Neural cell (in vitro differentiated cells): ENCODE data around the gene JMJD8. TPM values are rescaled to one million over a fixed set of nuclear protein-coding genes. Genes with fewer than 3 reads are reported as not detected.

Experiments
- H2AFZ ChIP-seq: fragments of 200-600, 300-800 bp; sonication (generic), shearing (Covaris generic); 2 replicates; pipeline ENCODE4 v1.6.0; 2014; ENCODE audit warnings: low read depth, mild to moderate bottlenecking, antibody characterized with exemption, low read length, moderate library complexity
- H3F3A ChIP-seq: fragments of 200-600 bp; shearing (Covaris generic); 2 replicates; pipeline ENCODE4 v1.6.1; 2016; ENCODE audit warnings: mild to moderate bottlenecking, moderate library complexity, mixed read lengths, antibody characterized with exemption, low read length; ENCODE audit not compliant: insufficient read depth, poor library complexity, severe bottlenecking
- H3K27ac ChIP-seq: fragments of 200-600, 300-800 bp; sonication (generic), shearing (Covaris generic); 2 replicates; pipeline ENCODE4 v1.5.1; 2014; ENCODE audit warnings: mild to moderate bottlenecking, low read length, moderate library complexity
- H3K27me3 ChIP-seq: fragments of 300-800, 200-600 bp; sonication (generic), shearing (Covaris generic); 2 replicates; pipeline ENCODE4 v1.6.0; 2014; ENCODE audit warnings: mild to moderate bottlenecking, low read depth, low read length, moderate library complexity; ENCODE audit not compliant: insufficient read depth
- H3K36me3 ChIP-seq: fragments of 300-800, 200-600 bp; sonication (generic), shearing (Covaris generic); 2 replicates; pipeline ENCODE4 v1.5.1; 2014; ENCODE audit warnings: mild to moderate bottlenecking, antibody characterized with exemption, low read length, moderate library complexity; ENCODE audit not compliant: insufficient read depth
- H3K4me2 ChIP-seq: fragments of 300-800, 200-600 bp; sonication (generic), shearing (Covaris generic); 2 replicates; pipeline ENCODE4 v1.6.0; 2014; ENCODE audit warnings: mild to moderate bottlenecking, low read length
- H3K4me3 ChIP-seq: fragments of 300-800, 200-600 bp; sonication (generic), shearing (Covaris generic); 2 replicates; pipeline ENCODE4 v1.5.1; 2014; ENCODE audit warnings: mild to moderate bottlenecking, low read length, moderate library complexity
- H3K79me2 ChIP-seq: fragments of 200-600 bp; shearing (Covaris generic); replicated peaks from 2 replicates; pipeline ENCODE4 v1.6.0; 2014; ENCODE audit warnings: mild to moderate bottlenecking, low read length, moderate library complexity; ENCODE audit not compliant: insufficient read depth
- H3K9ac ChIP-seq: fragments of 300-800, 200-600 bp; sonication (generic), shearing (Covaris generic); 2 replicates; pipeline ENCODE4 v1.6.1; 2016; ENCODE audit warnings: mild to moderate bottlenecking, low read length, mixed read lengths
- H3K9me2 ChIP-seq: fragments of 200-600 bp; shearing (Covaris generic); 2 replicates; pipeline ENCODE4 v1.6.1; 2016; ENCODE audit warnings: mild to moderate bottlenecking, low read length, mixed read lengths; ENCODE audit not compliant: insufficient read depth
- H3K9me3 ChIP-seq: fragments of 200-600, 300-800 bp; sonication (generic), shearing (Covaris generic); 2 replicates; pipeline ENCODE4 v1.6.1; 2016; ENCODE audit warnings: mild to moderate bottlenecking, mixed run types, low read length, moderate library complexity, mixed read lengths
- H4K20me1 ChIP-seq: fragments of 200-600 bp; shearing (Covaris generic); 2 replicates; pipeline ENCODE4 v1.6.1; 2016; ENCODE audit warnings: mild to moderate bottlenecking, mixed run types; ENCODE audit not compliant: insufficient read depth
- EP300 ChIP-seq: fragments of 450-650 bp; conservative IDR thresholded peaks from 2 replicates; pipeline ENCODE4 v1.6.1; 2014; ENCODE audit warnings: antibody characterized with exemption, mild to moderate bottlenecking, moderate library complexity; ENCODE audit not compliant: poor library complexity, severe bottlenecking
- EZH2 ChIP-seq: fragments of 200-600, 300-800 bp; shearing (Covaris generic), sonication (generic); IDR thresholded peaks from 2 replicates; pipeline ENCODE4 v1.6.1; 2014; ENCODE audit warnings: antibody characterized with exemption, low read length, borderline replicate concordance, mild to moderate bottlenecking; ENCODE audit not compliant: insufficient read depth, poor library complexity, severe bottlenecking
- MXI1 ChIP-seq: fragments of 450-650 bp; conservative IDR thresholded peaks from 2 replicates; pipeline ENCODE4 v1.6.1; 2014; ENCODE audit warnings: antibody characterized with exemption, mild to moderate bottlenecking; ENCODE audit not compliant: poor library complexity, severe bottlenecking
- POLR2AphosphoS5 ChIP-seq: IDR thresholded peaks from 2 replicates; pipeline ENCODE4 v1.6.1; 2012
- RAD21 ChIP-seq: fragments of 450-650 bp; conservative IDR thresholded peaks from 2 replicates; pipeline ENCODE4 v1.6.1; 2014; ENCODE audit warnings: antibody characterized with exemption, mild to moderate bottlenecking, moderate library complexity
- SMC3 ChIP-seq: fragments of 450-650 bp; conservative IDR thresholded peaks from 2 replicates; pipeline ENCODE4 v1.6.1; 2014; ENCODE audit warnings: antibody characterized with exemption, mild to moderate bottlenecking, moderate library complexity; ENCODE audit not compliant: poor library complexity
- TAF1 ChIP-seq: IDR thresholded peaks from 2 replicates; pipeline ENCODE4 v1.6.1; 2012; ENCODE audit warnings: low read depth
- polyA plus RNA-seq: library from polyadenylated mRNA; depleted of rRNA; stranded (reverse); fragments of >200 nt; gene quantifications from 2 replicates; pipeline ENCODE4 v1.2.3, GENCODE V29; 2014
- TF ChIP-seq, protein P1 (sequence below): fragments of 450-650 bp; IDR thresholded peaks from 2 replicates; pipeline ENCODE4 v1.5.1; 2014; ENCODE audit warnings: antibody characterized with exemption, mild to moderate bottlenecking, moderate library complexity; ENCODE audit not compliant: poor library complexity, severe bottlenecking
- TF ChIP-seq, protein P2 (sequence below): IDR thresholded peaks from 2 replicates; pipeline ENCODE4 v1.6.1; 2012; ENCODE audit warnings: borderline replicate concordance

JMJD8 gene
- polyA plus RNA-seq, 1 donor from 2014 or later = 44.7 TPM

DNA sequence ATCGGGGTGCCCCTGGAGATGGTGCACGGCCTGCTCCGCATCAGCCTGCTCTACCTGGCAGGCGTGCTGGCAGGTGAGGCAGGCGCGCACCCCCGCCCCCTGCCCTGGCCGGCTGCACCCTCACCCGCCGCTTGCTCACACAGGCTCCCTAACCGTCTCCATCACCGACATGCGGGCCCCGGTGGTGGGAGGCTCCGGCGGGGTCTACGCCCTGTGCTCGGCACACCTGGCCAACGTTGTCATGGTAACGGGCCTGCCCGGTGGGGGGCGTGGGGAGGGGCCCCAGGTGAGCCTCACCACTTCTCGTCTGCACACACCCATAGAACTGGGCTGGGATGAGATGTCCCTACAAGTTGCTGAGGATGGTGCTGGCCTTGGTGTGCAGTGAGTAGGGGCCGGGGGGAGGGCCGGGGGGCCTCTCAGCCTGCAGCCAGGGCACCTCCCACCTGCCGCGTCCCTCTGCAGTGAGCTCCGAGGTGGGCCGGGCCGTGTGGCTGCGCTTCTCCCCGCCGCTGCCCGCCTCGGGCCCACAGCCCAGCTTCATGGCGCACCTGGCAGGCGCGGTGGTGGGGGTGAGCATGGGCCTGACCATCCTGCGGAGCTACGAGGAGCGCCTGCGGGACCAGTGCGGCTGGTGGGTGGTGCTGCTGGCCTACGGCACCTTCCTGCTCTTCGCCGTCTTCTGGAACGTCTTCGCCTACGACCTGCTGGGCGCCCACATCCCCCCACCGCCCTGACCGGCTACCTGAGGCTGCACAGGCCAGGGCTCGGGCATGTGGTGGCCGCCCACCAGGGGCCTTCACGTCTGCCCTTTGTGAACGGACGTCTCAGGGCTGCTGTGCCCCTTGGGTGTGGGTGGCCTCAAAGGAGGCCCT, 6.6 kb downstream of the JMJD8 start:
- Histone ChIP-seq H3K79me2 (peaks cover 14% of the 10 kb centered on the region), H3K4me2 (no peak overlapping the region), H3K4me3 (no peak overlapping the region), H3K36me3 (no peaks in the 10 kb centered on the region), H3K27ac (no peak overlapping the region), H2AFZ (no peak overlapping the region), H3K9me3 (no peaks in the 10 kb centered on the region), H3F3A (no peaks in the 10 kb centered on the region), H3K27me3 (peaks cover 3% of the 10 kb centered on the region), H4K20me1 (peaks cover 6% of the 10 kb centered on the region), H3K9me2 (no peaks in the 10 kb centered on the region), H3K9ac (no peak overlapping the region)
- TF ChIP-seq RAD21 = no peak
- TF ChIP-seq EZH2 = no peak
- no peak for TF ChIP-seq POLR2AphosphoS5
- no peak for TF ChIP-seq SMC3

- Histone ChIP-seq H3K36me3 (no peaks in the 10 kb centered on the region), H3F3A (no peaks in the 10 kb centered on the region), H3K27me3 (peaks cover 3% of the 10 kb centered on the region), H2AFZ (no peak overlapping the region), H3K9me3 (no peaks in the 10 kb centered on the region), H3K79me2 (peaks cover 11% of the 10 kb centered on the region), H4K20me1 (peaks cover 6% of the 10 kb centered on the region), H3K4me2 (no peak overlapping the region), H3K4me3 (no peak overlapping the region), H3K9me2 (no peaks in the 10 kb centered on the region), H3K27ac (no peak overlapping the region), H3K9ac (no peak overlapping the region)
- TF ChIP-seq RAD21 = no peak
- TF ChIP-seq EP300 = no peak
- TF ChIP-seq, protein P1, sequence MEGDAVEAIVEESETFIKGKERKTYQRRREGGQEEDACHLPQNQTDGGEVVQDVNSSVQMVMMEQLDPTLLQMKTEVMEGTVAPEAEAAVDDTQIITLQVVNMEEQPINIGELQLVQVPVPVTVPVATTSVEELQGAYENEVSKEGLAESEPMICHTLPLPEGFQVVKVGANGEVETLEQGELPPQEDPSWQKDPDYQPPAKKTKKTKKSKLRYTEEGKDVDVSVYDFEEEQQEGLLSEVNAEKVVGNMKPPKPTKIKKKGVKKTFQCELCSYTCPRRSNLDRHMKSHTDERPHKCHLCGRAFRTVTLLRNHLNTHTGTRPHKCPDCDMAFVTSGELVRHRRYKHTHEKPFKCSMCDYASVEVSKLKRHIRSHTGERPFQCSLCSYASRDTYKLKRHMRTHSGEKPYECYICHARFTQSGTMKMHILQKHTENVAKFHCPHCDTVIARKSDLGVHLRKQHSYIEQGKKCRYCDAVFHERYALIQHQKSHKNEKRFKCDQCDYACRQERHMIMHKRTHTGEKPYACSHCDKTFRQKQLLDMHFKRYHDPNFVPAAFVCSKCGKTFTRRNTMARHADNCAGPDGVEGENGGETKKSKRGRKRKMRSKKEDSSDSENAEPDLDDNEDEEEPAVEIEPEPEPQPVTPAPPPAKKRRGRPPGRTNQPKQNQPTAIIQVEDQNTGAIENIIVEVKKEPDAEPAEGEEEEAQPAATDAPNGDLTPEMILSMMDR = no peak
- TF ChIP-seq SMC3 = no peak
- no peak for TF ChIP-seq MXI1
- TF ChIP-seq EZH2 = no peak
- TF ChIP-seq POLR2AphosphoS5 = no peak
- no peak for TF ChIP-seq TAF1
- TF ChIP-seq, protein P2, sequence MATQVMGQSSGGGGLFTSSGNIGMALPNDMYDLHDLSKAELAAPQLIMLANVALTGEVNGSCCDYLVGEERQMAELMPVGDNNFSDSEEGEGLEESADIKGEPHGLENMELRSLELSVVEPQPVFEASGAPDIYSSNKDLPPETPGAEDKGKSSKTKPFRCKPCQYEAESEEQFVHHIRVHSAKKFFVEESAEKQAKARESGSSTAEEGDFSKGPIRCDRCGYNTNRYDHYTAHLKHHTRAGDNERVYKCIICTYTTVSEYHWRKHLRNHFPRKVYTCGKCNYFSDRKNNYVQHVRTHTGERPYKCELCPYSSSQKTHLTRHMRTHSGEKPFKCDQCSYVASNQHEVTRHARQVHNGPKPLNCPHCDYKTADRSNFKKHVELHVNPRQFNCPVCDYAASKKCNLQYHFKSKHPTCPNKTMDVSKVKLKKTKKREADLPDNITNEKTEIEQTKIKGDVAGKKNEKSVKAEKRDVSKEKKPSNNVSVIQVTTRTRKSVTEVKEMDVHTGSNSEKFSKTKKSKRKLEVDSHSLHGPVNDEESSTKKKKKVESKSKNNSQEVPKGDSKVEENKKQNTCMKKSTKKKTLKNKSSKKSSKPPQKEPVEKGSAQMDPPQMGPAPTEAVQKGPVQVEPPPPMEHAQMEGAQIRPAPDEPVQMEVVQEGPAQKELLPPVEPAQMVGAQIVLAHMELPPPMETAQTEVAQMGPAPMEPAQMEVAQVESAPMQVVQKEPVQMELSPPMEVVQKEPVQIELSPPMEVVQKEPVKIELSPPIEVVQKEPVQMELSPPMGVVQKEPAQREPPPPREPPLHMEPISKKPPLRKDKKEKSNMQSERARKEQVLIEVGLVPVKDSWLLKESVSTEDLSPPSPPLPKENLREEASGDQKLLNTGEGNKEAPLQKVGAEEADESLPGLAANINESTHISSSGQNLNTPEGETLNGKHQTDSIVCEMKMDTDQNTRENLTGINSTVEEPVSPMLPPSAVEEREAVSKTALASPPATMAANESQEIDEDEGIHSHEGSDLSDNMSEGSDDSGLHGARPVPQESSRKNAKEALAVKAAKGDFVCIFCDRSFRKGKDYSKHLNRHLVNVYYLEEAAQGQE = no peak
These were observed 7.2 kb downstream of the JMJD8 start for GRCh38 chr16:676913-677312.
